ENCODE results near the gene PCDHGB3.

PCDHGB3 gene

GRCh38 chr5:141419074-141419880 is 49.2 kb downstream of the PCDHGB3 start:
- no peak for DNase-seq (ENCODE audit: low spot score)

GRCh38 chr5:141420855-141421488 is 50.9 kb downstream of the PCDHGB3 start, which contains the start of gene PCDHGA11:
PCDHGA11 (plus strand) TSS chr5:141421051; CDS start chr5:141421228, 177 bp downstream.
- no peak for DNase-seq (ENCODE audit: low spot score)

- no peak for DNase-seq (ENCODE audit: low spot score)
Observed at GRCh38 chr5:141421489-141421855, 51.4 kb downstream of the PCDHGB3 start.
